Suprapubic skin (tissue), 4 donors: ENCODE results near the gene RAP1GAP.

ENCODE experiments used
- EP300 ChIP-seq: sonication (generic); formaldehyde crosslinking; IDR thresholded peaks from one replicate; pipeline ENCODE4 v1.6.1; 2017; ENCODE audit warnings: antibody characterized with exemption
- POLR2A ChIP-seq, 2 donors: fragments of 450-650 bp; IDR thresholded peaks; one replicate each; pipeline ENCODE4 v1.6.1; 2017; ENCODE audit warnings: antibody characterized with exemption in 2 of 2, mild to moderate bottlenecking in 2 of 2, moderate library complexity in 2 of 2
- POLR2AphosphoS5 ChIP-seq, 3 donors: sonication (generic); formaldehyde crosslinking; IDR thresholded peaks; one replicate each; pipeline ENCODE4 v1.6.1; 2017; ENCODE audit warnings: antibody characterized with exemption in 3 of 3
- TF ChIP-seq, protein P1 (sequence below), 2 donors: fragments of 200-600 bp in 1 of 2; fragments of 450-650 bp in 1 of 2; sonication (generic) in 1 of 2; IDR thresholded peaks; one replicate each; pipeline ENCODE4 v1.5.1; 2016 to 2019; ENCODE audit warnings: antibody characterized with exemption in 2 of 2, mild to moderate bottlenecking in 1 of 2, moderate library complexity in 1 of 2

DNA sequence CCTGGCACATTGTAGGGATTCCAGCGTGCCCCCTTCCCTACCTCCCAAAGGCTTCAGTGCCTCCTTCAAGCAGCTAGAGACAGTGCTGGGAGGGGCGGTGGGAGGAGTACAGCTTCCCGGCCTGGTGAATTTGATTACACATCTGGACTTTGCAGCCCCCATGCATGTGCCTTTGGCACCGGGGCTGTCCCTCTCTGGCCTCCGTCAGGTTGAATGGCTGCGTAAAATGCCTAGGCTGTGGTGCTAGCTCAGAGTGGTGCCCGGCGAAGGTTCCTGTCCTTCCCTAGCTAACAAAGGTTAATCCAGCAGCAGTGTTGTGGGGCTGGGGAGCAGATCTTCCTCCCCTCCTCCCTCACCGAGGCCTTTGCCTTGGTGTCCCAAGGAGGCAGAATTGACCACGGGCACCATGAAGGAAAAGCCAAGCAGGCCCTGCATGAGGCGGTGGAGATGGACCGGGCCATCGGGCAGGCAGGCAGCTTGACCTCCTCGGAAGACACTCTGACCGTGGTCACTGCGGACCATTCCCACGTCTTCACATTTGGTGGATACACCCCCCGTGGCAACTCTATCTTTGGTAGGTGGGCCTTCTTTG, 93.7 kb downstream of the RAP1GAP start:
- TF ChIP-seq POLR2AphosphoS5 (IDR thresholded peaks at IDR 0.05) (no peak), EP300 (no peak), POLR2A (IDR thresholded peaks at IDR 0.05) (no peak)
- TF ChIP-seq, protein P1, sequence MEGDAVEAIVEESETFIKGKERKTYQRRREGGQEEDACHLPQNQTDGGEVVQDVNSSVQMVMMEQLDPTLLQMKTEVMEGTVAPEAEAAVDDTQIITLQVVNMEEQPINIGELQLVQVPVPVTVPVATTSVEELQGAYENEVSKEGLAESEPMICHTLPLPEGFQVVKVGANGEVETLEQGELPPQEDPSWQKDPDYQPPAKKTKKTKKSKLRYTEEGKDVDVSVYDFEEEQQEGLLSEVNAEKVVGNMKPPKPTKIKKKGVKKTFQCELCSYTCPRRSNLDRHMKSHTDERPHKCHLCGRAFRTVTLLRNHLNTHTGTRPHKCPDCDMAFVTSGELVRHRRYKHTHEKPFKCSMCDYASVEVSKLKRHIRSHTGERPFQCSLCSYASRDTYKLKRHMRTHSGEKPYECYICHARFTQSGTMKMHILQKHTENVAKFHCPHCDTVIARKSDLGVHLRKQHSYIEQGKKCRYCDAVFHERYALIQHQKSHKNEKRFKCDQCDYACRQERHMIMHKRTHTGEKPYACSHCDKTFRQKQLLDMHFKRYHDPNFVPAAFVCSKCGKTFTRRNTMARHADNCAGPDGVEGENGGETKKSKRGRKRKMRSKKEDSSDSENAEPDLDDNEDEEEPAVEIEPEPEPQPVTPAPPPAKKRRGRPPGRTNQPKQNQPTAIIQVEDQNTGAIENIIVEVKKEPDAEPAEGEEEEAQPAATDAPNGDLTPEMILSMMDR (IDR thresholded peaks at IDR 0.05): no peak
